Activated CD4-positive, alpha-beta T cell treated with anti-CD3 and anti-CD28 coated beads, Interleukin-2, amount 50 U/mL, for 48 hours (primary cell): Measurements from ENCODE around the gene TMEM17.

ENCODE experiments used
- DNase-seq, 2 experiments: peaks; one replicate each; pipeline ENCODE4 v3.0.0-alpha.2; 2020

Gene TMEM17

GRCh38 chr2:62506421-62506750 is 391 bp upstream of the TMEM17 start:
- DNase-seq: no peak

GRCh38 chr2:62505109-62505749 is 766 bp downstream of the TMEM17 start:
- no peak for DNase-seq

GRCh38 chr2:62504657-62505056 is 1.3 kb downstream of the TMEM17 start:
- no peak for DNase-seq

GRCh38 chr2:62501794-62502500 is 4.0 kb downstream of the TMEM17 start:
- DNase-seq: no peak

GRCh38 chr2:62501069-62501468 is 4.9 kb downstream of the TMEM17 start:
- DNase-seq: no peak

GRCh38 chr2:62499430-62500060 is 6.5 kb downstream of the TMEM17 start:
- DNase-seq: no peak

GRCh38 chr2:62498739-62499138 is 7.3 kb downstream of the TMEM17 start:
- DNase-seq: no peak

- DNase-seq: no peak
These were observed 10.2 kb downstream of the TMEM17 start for GRCh38 chr2:62495761-62496160.

GRCh38 chr2:62492048-62492447 is 13.9 kb downstream of the TMEM17 start:
- no peak for DNase-seq

GRCh38 chr2:62489702-62490101 is 16.3 kb downstream of the TMEM17 start:
- DNase-seq: no peak

- no peak for DNase-seq
These were observed 16.8 kb downstream of the TMEM17 start for GRCh38 chr2:62489162-62489561.

GRCh38 chr2:62486439-62486765 is 19.6 kb downstream of the TMEM17 start:
- DNase-seq: no peak

GRCh38 chr2:62485761-62486438 is 20.1 kb downstream of the TMEM17 start:
- no peak for DNase-seq

GRCh38 chr2:62482558-62483352 is 23.2 kb downstream of the TMEM17 start:
- DNase-seq: no peak

- no peak for DNase-seq
These were observed 26.1 kb downstream of the TMEM17 start for GRCh38 chr2:62479917-62480316.

GRCh38 chr2:62478093-62478580 is 27.9 kb downstream of the TMEM17 start:
- DNase-seq: no peak

- no peak for DNase-seq
These were observed 28.4 kb downstream of the TMEM17 start for GRCh38 chr2:62477573-62477972.

GRCh38 chr2:62475172-62476011 is 30.6 kb downstream of the TMEM17 start:
- no peak for DNase-seq

GRCh38 chr2:62474176-62474575 is 31.8 kb downstream of the TMEM17 start:
- DNase-seq: no peak

GRCh38 chr2:62473246-62473827 is 32.7 kb downstream of the TMEM17 start:
- DNase-seq: no peak

- DNase-seq: no peak
These were observed 33.7 kb downstream of the TMEM17 start for GRCh38 chr2:62472312-62472711.

GRCh38 chr2:62471816-62472215 is 34.2 kb downstream of the TMEM17 start:
- no peak for DNase-seq
